ENCODE results near the gene GNG7. TPM values are rescaled to one million over a fixed set of nuclear protein-coding genes. Genes with fewer than 3 reads are reported as not detected.
A peak's percentile ranks its signal among the peaks of the same experiment; 100 is the strongest.

GNG7 gene
- total and polyA plus RNA-seq, 3 donors from 2014 or later = 16.9 to 38.7 (median 25.3) TPM

- Histone ChIP-seq H3K4me1 (peaks cover 28% of the 10 kb centered on the region), H3K36me3 (ENCODE audit: low read depth, missing control alignments) (no peaks in the 10 kb centered on the region), H3K4me3 (no peak overlapping the region), H3K27me3 (no peaks in the 10 kb centered on the region), H3K9me3 (no peaks in the 10 kb centered on the region), H3K27ac (no peak overlapping the region)
- intact Hi-C loops (cut with DNase I; ENCODE audit: low total_unique reads) = loop anchor here (10.0 kb wide), 1 partner anchor 245 kb away; no protein-coding TSS in a partner anchor
- 59 to 61% methylated on average over 2 of the region's 2 CpGs for WGBS, 2 donors
- no peak for TF ChIP-seq POLR2A (IDR thresholded peaks at IDR 0.05)
- TF ChIP-seq CTCF (IDR thresholded peaks at IDR 0.05) = no peak
- DNase-seq = no peak
Observed at GRCh38 chr19:2639999-2640398, 62.5 kb downstream of the GNG7 start.

GRCh38 chr19:2638417-2638940, 64.0 kb downstream of the GNG7 start:
- Histone ChIP-seq H3K9me3 (no peaks in the 10 kb centered on the region), H3K27ac (no peak overlapping the region), H3K36me3 (ENCODE audit: low read depth, missing control alignments) (no peaks in the 10 kb centered on the region), H3K4me1 (peaks cover 44% of the 10 kb centered on the region), H3K27me3 (no peaks in the 10 kb centered on the region), H3K4me3 (no peak overlapping the region)
- TF ChIP-seq CTCF (IDR thresholded peaks at IDR 0.05) (no peak), POLR2A (IDR thresholded peaks at IDR 0.05) (no peak)
- DNase-seq = no peak
- 45 to 55% methylated on average over 3 of the region's 3 CpGs for WGBS, 2 donors
- intact Hi-C loops (cut with DNase I; ENCODE audit: low total_unique reads) = no loop called here

- intact Hi-C loops (cut with DNase I; ENCODE audit: low total_unique reads) = no loop called here
- DNase-seq = peak; percentile 74
- no peak overlapping the region for H3K4me3 ChIP-seq
- no peaks in the 10 kb centered on the region for H3K27me3 ChIP-seq
- peaks cover 52% of the 10 kb centered on the region for H3K4me1 ChIP-seq
- no peak for TF ChIP-seq POLR2A (IDR thresholded peaks at IDR 0.05)
- TF ChIP-seq CTCF (IDR thresholded peaks at IDR 0.05) = peak; percentile 88 to 91 (median 91)
- H3K9me3 ChIP-seq = no peaks in the 10 kb centered on the region
- H3K27ac ChIP-seq = peak overlapping the region in 1 of 2 donors; percentile 55
- 14 to 23% methylated on average over 14 to 29 of the region's 37 CpGs for WGBS, 2 donors
- no peaks in the 10 kb centered on the region for H3K36me3 ChIP-seq (ENCODE audit: low read depth, missing control alignments)
Observed at GRCh38 chr19:2636897-2637683, 65.4 kb downstream of the GNG7 start.

- WGBS, 2 donors = 47 to 51% methylated on average over 3 to 10 of the region's 10 CpGs
- intact Hi-C loops (cut with DNase I; ENCODE audit: low total_unique reads) = no loop called here
- Histone ChIP-seq H3K27me3 (no peaks in the 10 kb centered on the region), H3K27ac (peak overlapping the region in 1 of 2 donors; percentile 55), H3K36me3 (ENCODE audit: low read depth, missing control alignments) (no peaks in the 10 kb centered on the region), H3K4me1 (peaks cover 52% of the 10 kb centered on the region), H3K9me3 (no peaks in the 10 kb centered on the region), H3K4me3 (no peak overlapping the region)
- DNase-seq = no peak
- TF ChIP-seq CTCF (IDR thresholded peaks at IDR 0.05) (no peak), POLR2A (IDR thresholded peaks at IDR 0.05) (no peak)
Observed at GRCh38 chr19:2636141-2636896, 66.2 kb downstream of the GNG7 start.

Data from testis (tissue), 3 donors.